ENCODE data around the gene PROM2.

GRCh38 chr2:95287336-95287735 is 13.1 kb downstream of the PROM2 start:
- TF ChIP-seq EZH2 (IDR thresholded peaks at IDR 0.05; ENCODE audit: insufficient read depth, low read length) = no peak
- TF ChIP-seq, protein P1, sequence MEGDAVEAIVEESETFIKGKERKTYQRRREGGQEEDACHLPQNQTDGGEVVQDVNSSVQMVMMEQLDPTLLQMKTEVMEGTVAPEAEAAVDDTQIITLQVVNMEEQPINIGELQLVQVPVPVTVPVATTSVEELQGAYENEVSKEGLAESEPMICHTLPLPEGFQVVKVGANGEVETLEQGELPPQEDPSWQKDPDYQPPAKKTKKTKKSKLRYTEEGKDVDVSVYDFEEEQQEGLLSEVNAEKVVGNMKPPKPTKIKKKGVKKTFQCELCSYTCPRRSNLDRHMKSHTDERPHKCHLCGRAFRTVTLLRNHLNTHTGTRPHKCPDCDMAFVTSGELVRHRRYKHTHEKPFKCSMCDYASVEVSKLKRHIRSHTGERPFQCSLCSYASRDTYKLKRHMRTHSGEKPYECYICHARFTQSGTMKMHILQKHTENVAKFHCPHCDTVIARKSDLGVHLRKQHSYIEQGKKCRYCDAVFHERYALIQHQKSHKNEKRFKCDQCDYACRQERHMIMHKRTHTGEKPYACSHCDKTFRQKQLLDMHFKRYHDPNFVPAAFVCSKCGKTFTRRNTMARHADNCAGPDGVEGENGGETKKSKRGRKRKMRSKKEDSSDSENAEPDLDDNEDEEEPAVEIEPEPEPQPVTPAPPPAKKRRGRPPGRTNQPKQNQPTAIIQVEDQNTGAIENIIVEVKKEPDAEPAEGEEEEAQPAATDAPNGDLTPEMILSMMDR (IDR thresholded peaks at IDR 0.05; ENCODE audit: insufficient read depth, low read depth, low read length) = no peak
